Ramos (cell line): ENCODE data around the gene ROR1.
"Not testable (repeated sequence)": the region's sequence is repeated elsewhere in the genome, so short reads cannot be mapped to it uniquely, and the experiment has no call there.

Experiments used
- in situ Hi-C: fragments of 300-500 bp; cut with MboI; formaldehyde crosslinking; loops from one replicate; pipeline ENCODE4 v1.14.3; 2022; ENCODE audit warnings: low sequenced_read_pairs; ENCODE audit not compliant: unreplicated experiment

Gene ROR1

GRCh38 chr1:63757334-63757733 lies 16.5 kb upstream of the ROR1 start:
- in situ Hi-C loops, result no loop called here

DNA sequence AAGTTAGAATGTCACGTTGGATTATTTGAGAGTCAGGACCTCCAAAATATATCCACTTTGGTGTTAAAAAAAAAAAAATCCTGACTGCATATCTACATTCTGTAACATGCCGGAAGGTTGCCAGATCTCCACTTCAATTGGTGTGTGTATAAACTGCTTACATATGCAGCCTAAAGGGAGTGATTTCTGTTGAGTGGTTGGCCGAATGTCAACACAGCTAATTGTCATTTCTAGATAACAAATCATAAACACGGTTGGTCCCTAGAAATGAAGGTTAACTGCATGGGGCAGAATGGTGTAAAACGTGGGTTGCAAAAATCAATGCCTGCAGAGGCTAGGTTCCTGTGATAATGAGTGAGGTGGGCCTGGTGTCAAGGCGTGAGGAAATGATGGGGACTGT lies 15.0 kb upstream of the ROR1 start:
- in situ Hi-C loops, result no loop called here

GRCh38 chr1:63759778-63760177 lies 14.0 kb upstream of the ROR1 start:
- in situ Hi-C loops, result no loop called here

DNA sequence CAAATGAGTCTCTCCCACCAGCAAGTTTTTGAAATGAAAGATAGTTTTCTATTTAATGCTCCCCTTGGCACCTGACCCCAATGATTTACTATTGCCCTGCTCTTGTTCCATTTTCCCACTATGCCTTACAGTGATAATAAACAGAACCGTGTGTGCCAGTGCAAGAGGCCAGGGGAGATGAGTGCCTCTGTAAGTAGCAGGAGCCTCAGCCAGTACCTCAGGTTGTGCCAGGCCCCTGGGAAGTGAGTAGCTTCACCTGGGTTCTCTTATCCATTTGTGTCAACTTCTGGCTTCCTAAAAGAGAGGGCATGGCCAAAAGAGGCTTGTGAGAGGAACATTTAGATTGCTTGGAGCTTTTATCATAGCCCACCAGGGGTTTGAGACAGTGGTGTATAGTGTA lies 3.4 kb upstream of the ROR1 start:
- in situ Hi-C loops, result no loop called here

- in situ Hi-C loops, result no loop called here
Observed at GRCh38 chr1:63772201-63772600, 1.6 kb upstream of the ROR1 start.

GRCh38 chr1:63772876-63773275 lies 941 bp upstream of the ROR1 start:
- in situ Hi-C loops, result no loop called here

DNA sequence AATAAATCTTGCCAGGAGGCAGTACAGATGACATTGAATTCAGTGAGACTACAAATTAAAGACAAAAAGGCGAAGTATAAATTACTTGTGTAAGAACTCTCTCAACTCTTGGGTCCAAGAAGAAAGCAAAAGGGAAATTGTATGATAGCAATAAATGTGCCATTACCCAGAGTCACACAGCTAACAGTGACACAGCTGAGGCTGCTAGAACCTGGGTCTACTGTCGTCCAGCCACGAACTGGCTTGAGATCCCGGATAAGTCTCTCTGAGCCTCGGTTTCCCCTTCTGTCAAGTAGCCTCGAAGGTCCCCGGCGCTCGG lies 362 bp upstream of the ROR1 start:
- in situ Hi-C loops, result no loop called here

DNA sequence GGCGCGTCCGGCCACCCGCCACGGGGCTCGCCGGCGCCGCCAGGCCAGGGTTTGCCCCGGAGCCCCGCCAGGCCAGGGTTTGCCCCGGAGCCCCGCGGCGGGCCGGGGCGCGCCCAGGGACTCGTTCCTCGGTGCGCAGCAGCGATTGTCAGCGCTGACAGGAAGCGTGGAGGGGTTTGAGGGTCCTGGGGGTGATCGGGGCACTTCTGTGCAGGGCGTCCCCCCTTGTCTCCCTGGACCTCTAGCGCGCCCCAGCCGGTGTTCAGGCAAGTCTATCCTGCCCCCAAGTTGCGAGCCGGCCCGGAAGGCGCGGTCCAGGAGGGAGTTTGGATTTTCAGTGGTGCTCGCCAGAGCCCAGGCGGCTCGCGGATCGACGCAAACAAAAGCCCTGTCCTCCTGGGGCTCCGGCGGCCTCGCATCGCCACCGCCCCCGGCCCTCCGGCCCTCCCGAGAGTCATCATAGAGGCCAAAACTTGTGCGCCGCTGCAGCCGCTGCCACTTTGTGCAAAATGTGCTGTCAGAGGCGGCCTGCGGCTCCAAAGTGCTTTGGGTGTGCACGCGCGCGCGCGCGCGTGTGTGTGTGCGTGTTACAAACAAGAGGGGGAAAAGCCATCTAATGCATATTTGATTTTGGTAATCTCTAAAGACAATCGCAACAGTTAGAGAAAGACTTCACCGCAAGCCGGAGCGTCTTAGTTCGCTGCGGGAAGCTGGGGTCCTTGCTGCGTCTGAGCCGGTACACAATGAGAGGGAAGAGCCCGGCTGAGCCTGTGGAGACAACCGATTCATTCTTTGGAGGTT lies 1.0 kb downstream of the ROR1 start:
- in situ Hi-C loops, result no loop called here

DNA sequence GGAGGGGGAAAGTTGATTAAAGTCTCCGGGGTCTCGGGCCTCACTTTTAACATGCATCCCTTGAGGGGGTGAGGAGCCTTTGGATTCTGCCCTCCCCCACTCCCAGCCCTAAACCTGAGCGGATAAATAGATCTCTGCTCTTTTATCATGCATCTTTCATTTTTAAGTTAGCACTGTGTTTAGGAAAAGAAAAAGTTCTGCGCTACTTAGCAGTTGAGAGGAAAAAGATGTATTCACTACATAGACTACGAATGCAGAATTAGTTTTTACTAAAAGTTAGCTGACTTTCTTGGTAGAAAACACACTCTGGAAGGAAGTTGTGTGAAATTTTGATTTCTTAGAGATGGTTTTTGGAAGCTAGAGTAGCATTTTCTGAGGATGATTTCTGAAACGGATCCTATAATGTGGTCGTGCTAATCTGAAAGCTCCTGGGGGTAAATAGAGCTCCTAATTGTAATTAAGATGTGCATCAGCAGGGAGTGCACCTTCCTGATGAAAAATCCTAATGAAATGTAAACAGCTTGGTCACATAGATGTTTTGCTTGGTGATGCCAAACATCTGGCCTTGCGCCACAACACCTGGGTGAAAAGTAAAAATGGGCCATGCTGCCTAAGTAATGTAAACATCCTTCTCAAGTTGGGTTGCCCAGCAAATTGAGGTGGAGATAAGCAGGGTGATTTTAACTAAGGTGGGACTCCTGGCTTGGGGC lies 1.8 kb downstream of the ROR1 start:
- in situ Hi-C loops, result no loop called here

- in situ Hi-C loops, result no loop called here
Observed at GRCh38 chr1:63777286-63777685, 3.5 kb downstream of the ROR1 start.

DNA sequence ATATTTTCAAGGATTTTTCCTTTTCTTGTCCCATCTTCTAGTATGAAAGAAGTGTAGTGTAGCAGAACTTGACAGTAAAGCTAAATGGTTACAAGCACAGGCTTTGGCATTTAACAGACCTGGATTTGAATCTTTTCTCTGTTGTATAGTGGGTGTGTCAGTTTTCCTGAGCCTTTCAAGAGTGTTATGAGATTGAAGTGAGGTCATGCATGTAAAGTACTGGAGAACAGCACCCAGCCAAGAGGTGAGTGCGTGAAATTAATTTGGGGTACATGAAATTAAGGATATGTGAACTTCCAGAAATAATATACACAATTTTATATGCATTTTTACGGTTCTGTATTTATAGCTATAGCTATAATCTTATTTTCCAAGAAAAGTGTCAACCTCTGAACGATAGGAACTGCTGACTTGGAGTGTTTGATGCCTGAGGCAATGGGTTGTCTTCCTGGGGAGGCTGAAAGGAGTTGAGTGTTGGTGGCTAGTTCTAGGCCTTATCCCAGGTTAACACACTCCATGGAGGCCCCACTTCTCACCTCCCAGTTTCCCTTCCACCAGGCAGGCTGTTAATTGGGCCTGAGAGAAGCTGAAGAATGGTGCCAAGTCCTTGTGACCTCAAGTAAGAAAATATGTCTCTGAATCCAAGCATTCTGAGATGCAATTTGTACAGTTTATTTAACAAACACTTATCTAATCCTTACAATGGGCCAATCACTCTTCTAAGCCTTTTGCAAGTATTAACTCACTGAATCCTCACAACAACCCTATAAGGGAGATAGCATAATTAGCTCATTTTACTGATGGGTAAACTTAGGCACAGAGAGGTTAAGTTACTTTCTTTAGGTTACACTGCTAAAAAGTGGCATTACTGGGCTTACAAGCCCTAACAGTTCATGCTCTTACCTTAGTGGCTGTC lies 4.4 kb downstream of the ROR1 start:
- in situ Hi-C loops, result no loop called here

DNA sequence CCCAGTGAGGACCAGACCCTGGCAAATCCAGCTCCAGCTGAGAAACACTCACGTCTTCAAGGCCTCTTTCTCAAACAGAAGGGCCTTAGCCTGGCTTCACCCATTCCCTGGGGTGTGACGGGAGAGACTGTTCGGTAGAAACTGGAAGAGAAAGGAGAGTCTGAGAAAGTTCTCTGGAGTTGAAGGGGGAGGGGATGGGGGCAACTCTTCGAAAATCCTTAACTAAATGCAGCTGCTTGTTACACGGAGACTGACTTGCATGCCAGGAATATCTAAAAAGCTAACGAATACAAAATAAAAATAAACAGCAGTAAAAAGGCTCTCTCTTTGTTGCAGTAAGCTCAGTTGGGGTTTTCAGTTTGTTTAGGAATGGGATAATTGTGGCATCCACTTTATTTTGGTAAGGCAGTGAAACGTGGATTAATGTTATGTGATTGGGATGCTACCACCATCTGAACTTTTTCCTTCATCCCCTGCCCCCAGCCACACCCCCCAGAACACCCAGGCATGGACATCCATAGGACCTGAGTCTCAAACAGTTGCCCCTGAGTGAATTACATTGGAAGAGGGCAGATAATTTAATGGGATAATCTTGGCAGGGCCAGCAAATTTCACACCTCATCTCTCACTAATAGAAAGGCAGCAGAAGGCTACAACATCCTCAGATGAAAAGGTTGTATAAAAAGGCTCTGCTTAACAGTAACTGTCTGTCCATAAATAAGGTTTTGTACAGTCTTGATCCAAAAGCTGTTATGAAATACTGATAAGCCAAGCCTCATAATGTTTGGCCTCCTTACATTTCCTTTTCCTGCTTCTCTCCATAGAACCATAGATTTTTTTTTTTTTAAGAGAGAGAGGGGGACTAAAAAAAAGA lies 5.8 kb downstream of the ROR1 start:
- in situ Hi-C loops, result no loop called here

DNA sequence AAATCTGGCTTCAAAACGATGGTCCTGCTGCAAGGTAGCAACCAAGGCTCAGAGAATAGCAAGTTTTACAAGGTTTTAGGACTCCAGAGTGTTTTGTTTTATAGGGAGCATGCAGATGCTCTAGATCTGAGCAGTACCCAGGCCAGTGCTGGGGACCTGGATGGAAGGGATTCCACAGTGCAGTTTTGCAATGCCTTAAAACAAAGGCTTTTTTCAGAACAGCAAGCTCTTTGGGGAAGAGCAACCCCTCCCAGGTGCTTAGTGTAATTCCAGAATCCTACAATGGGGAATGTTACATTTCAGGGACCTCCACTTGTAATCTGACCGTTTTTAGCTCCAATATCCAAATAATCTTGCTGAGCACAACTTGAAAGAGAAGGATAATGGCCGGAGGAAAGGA lies 6.7 kb downstream of the ROR1 start:
- in situ Hi-C loops, result no loop called here

DNA sequence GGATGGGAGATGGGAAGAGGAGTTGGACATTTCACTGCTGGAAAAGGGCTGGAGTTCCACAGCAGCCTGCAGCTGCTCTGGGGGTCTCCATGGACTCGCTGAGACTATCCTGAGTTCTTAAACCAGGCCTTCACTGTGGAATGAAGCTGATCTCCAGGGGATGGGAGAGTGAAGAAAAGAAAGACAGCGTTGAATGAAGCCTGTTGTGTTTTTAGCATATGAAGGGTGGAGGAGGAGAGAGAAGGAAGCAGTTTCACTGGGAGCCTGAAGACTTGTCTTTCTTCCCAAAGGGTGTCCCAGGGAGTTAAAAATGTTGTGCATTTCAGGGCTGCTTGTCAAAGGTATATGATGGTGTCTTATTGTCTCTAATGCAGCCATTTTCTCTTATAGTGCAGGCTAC lies 9.2 kb downstream of the ROR1 start:
- in situ Hi-C loops, result no loop called here

- in situ Hi-C loops, result no loop called here
Observed at GRCh38 chr1:63784083-63784482, 10.3 kb downstream of the ROR1 start.

GRCh38 chr1:63784489-63785390 lies 10.9 kb downstream of the ROR1 start:
- in situ Hi-C loops, result no loop called here

- in situ Hi-C loops, result not testable (repeated sequence)
Observed at GRCh38 chr1:63787270-63787669, 13.5 kb downstream of the ROR1 start.

- in situ Hi-C loops, result no loop called here
Observed at GRCh38 chr1:63787875-63788274, 14.1 kb downstream of the ROR1 start.
